K562 (cell line): ENCODE data around the gene ZNF565. TPM values are rescaled to one million over a fixed set of nuclear protein-coding genes. Genes with fewer than 3 reads are reported as not detected.

Experiments
- HNRNPK ChIP-seq: fragments of 200-400 bp; formaldehyde crosslinking; IDR thresholded peaks from one replicate; pipeline ENCODE4 v1.6.1; 2018; ENCODE audit warnings: mild to moderate bottlenecking, low read depth, low read length; ENCODE audit not compliant: poor library complexity, severe bottlenecking
- RBFOX2 ChIP-seq: fragments of 200-400 bp; formaldehyde crosslinking; IDR thresholded peaks from 2 replicates; pipeline ENCODE4 v1.6.1; 2017; ENCODE audit warnings: low read depth, mild to moderate bottlenecking, low read length, moderate library complexity
- polyA plus RNA-seq, 8 experiments: library from polyadenylated mRNA; depleted of rRNA in 4 of 8; stranded (reverse) in 5 of 8; unstranded in 3 of 8; fragments of >200 nt; fragmentation: Nextera tagmentation in 2 of 8; fragmentation: Illumina TruSeq in 1 of 8; extraction: Ambion mirVana in 2 of 8; extraction: Trizol in 1 of 8; gene quantifications; 2 replicates each; pipeline versions ENCODE4 v1.2.1 to v1.2.3, GENCODE V29; 2011 to 2014; ENCODE audit warnings: inconsistent platforms in 1 of 8, missing spikeins in 1 of 8
- total RNA-seq, 7 experiments: library from RNA; depleted of rRNA in 6 of 7; stranded (reverse); fragments of >200 nt in 6 of 7; fragmentation: Illumina TruSeq in 2 of 7; extraction: Trizol in 2 of 7; gene quantifications; 2 replicates each; pipeline versions ENCODE4 v1.2.1 to v1.2.3, GENCODE V29; 2011 to 2021; ENCODE audit warnings: low replicate concordance in 1 of 7
- TF ChIP-seq, protein P1 (sequence below): fragments of 250-450 bp; sonication (Bioruptor Pico); IDR thresholded peaks from 2 replicates; pipeline ENCODE4 v1.5.0; 2021
- TF ChIP-seq, protein P2 (sequence below): IDR thresholded peaks from 2 replicates; pipeline ENCODE4 v1.6.1; 2012; ENCODE audit warnings: low read depth, low read length, improper control_type of control experiment, borderline replicate concordance
- TF ChIP-seq, protein P3 (sequence below): fragments of 250-450 bp; sonication (Bioruptor Pico); IDR thresholded peaks from 2 replicates; pipeline ENCODE4 v1.8.0; 2022; ENCODE audit warnings: inconsistent platforms
- TF ChIP-seq, protein P4 (sequence below): fragments of 450-650 bp; IDR thresholded peaks from 2 replicates; pipeline ENCODE4 v1.6.1; 2017; ENCODE audit warnings: antibody characterized with exemption, mild to moderate bottlenecking

Gene ZNF565
- total and polyA plus RNA-seq, 9 of the 15 experiments (the other 6 are each of a cell fraction or from before 2014, with no cell fraction given) = 1.3 to 3.2 (median 2.6) TPM

DNA sequence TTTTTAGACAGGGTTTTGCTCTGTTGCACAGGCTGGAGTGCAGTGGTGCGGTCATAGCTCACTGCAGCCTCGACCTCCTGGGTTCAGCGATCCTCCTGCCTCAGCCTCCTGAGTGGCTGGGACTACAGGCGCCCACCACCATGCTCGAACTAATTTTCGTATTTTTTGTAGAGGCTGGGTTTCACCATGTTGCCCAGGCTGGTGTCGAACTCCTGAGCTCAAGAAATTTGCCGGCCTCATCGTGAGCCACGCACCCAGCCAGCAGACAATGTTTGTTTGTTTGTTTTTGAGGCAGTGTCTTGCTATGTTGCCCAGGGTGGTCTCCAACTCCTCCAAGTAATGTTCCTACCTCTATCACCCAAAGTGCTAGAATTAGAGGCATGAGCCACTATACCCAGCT lies 61.3 kb downstream of the ZNF565 start (continued):
- TF ChIP-seq HNRNPK (no peak), RBFOX2 (no peak)
- TF ChIP-seq, protein P1, sequence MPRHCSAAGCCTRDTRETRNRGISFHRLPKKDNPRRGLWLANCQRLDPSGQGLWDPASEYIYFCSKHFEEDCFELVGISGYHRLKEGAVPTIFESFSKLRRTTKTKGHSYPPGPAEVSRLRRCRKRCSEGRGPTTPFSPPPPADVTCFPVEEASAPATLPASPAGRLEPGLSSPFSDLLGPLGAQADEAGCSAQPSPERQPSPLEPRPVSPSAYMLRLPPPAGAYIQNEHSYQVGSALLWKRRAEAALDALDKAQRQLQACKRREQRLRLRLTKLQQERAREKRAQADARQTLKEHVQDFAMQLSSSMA (CRISPR knock-in tag) = no peak
- TF ChIP-seq, protein P2, sequence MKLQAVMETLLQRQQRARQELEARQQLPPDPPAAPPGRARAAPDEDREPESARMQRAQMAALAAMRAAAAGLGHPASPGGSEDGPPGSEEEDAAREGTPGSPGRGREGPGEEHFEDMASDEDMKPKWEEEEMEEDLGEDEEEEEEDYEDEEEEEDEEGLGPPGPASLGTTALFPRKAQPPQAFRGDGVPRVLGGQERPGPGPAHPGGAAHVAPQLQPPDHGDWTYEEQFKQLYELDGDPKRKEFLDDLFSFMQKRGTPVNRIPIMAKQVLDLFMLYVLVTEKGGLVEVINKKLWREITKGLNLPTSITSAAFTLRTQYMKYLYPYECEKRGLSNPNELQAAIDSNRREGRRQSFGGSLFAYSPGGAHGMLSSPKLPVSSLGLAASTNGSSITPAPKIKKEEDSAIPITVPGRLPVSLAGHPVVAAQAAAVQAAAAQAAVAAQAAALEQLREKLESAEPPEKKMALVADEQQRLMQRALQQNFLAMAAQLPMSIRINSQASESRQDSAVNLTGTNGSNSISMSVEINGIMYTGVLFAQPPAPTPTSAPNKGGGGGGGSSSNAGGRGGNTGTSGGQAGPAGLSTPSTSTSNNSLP = no peak
- TF ChIP-seq, protein P3, sequence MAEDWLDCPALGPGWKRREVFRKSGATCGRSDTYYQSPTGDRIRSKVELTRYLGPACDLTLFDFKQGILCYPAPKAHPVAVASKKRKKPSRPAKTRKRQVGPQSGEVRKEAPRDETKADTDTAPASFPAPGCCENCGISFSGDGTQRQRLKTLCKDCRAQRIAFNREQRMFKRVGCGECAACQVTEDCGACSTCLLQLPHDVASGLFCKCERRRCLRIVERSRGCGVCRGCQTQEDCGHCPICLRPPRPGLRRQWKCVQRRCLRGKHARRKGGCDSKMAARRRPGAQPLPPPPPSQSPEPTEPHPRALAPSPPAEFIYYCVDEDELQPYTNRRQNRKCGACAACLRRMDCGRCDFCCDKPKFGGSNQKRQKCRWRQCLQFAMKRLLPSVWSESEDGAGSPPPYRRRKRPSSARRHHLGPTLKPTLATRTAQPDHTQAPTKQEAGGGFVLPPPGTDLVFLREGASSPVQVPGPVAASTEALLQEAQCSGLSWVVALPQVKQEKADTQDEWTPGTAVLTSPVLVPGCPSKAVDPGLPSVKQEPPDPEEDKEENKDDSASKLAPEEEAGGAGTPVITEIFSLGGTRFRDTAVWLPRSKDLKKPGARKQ (CRISPR knock-in tag) = no peak
- TF ChIP-seq, protein P4, sequence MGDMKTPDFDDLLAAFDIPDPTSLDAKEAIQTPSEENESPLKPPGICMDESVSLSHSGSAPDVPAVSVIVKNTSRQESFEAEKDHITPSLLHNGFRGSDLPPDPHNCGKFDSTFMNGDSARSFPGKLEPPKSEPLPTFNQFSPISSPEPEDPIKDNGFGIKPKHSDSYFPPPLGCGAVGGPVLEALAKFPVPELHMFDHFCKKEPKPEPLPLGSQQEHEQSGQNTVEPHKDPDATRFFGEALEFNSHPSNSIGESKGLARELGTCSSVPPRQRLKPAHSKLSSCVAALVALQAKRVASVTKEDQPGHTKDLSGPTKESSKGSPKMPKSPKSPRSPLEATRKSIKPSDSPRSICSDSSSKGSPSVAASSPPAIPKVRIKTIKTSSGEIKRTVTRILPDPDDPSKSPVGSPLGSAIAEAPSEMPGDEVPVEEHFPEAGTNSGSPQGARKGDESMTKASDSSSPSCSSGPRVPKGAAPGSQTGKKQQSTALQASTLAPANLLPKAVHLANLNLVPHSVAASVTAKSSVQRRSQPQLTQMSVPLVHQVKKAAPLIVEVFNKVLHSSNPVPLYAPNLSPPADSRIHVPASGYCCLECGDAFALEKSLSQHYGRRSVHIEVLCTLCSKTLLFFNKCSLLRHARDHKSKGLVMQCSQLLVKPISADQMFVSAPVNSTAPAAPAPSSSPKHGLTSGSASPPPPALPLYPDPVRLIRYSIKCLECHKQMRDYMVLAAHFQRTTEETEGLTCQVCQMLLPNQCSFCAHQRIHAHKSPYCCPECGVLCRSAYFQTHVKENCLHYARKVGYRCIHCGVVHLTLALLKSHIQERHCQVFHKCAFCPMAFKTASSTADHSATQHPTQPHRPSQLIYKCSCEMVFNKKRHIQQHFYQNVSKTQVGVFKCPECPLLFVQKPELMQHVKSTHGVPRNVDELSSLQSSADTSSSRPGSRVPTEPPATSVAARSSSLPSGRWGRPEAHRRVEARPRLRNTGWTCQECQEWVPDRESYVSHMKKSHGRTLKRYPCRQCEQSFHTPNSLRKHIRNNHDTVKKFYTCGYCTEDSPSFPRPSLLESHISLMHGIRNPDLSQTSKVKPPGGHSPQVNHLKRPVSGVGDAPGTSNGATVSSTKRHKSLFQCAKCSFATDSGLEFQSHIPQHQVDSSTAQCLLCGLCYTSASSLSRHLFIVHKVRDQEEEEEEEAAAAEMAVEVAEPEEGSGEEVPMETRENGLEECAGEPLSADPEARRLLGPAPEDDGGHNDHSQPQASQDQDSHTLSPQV = no peak
